HEK293 (cell line): ENCODE measurements around the gene CNTRL.

ENCODE experiments used
- BCL11A ChIP-seq: fragments of 450-650 bp; formaldehyde crosslinking; IDR thresholded peaks from 2 replicates; pipeline ENCODE4 v1.5.1; 2016; ENCODE audit warnings: low read depth, missing biosample characterization, missing genetic modification characterization
- KLF9 ChIP-seq: fragments of 450-650 bp; formaldehyde crosslinking; IDR thresholded peaks from 2 replicates; pipeline ENCODE4 v1.5.1; 2016; ENCODE audit warnings: missing biosample characterization, missing genetic modification characterization, low read depth
- ZNF221 ChIP-seq: fragments of 450-650 bp; formaldehyde crosslinking; IDR thresholded peaks from 2 replicates; pipeline ENCODE4 v1.5.1; 2017; ENCODE audit warnings: missing biosample characterization, missing genetic modification characterization, borderline replicate concordance
- ZNF561 ChIP-seq: fragments of 450-650 bp; IDR thresholded peaks from 2 replicates; pipeline ENCODE4 v1.5.1; 2018; ENCODE audit warnings: missing biosample characterization, missing genetic modification characterization, borderline replicate concordance
- TF ChIP-seq, protein P1 (sequence below): fragments of 450-650 bp; formaldehyde crosslinking; IDR thresholded peaks from 2 replicates; pipeline ENCODE4 v1.5.1; 2016; ENCODE audit warnings: missing biosample characterization, missing genetic modification characterization
- TF ChIP-seq, protein P2 (sequence below): fragments of 450-650 bp; formaldehyde crosslinking; IDR thresholded peaks from 2 replicates; pipeline ENCODE4; 2016; ENCODE audit warnings: missing biosample characterization, missing genetic modification characterization
- TF ChIP-seq, protein P3 (sequence below): fragments of 450-650 bp; formaldehyde crosslinking; IDR thresholded peaks from 2 replicates; pipeline ENCODE4 v1.5.1; 2016; ENCODE audit warnings: missing biosample characterization, missing genetic modification characterization

DNA sequence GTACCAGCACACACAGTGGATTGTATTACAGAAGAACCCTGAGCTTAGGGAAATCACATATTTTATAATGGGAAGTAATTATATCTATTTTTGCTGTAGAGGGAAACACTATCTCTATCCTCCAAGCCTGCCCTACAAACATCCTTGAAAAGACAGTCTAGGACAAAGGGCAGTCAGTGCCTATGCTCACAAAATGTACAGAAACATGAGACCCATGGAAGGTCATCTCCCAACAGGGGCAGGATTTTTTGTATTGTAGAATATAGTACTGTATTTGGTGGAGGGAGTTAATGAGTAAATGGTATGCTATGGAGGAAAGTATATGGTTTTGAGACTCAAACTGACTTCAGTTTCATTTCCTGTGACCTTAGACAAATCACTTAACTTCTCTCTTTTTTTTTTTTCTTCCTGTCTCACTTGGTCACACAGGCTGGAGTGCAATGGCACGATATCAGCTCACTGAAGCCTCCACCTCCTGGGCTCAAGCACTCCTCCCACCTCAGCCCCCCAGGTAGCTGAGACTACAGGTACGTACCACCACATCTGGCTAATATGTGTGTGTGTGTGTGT, 132.7 kb downstream of the CNTRL start:
- TF ChIP-seq BCL11A, result no peak
- TF ChIP-seq ZNF221 (tag by site-specific recombination), result no peak
- TF ChIP-seq KLF9, result no peak
- TF ChIP-seq ZNF561, result no peak
- TF ChIP-seq, protein P1, sequence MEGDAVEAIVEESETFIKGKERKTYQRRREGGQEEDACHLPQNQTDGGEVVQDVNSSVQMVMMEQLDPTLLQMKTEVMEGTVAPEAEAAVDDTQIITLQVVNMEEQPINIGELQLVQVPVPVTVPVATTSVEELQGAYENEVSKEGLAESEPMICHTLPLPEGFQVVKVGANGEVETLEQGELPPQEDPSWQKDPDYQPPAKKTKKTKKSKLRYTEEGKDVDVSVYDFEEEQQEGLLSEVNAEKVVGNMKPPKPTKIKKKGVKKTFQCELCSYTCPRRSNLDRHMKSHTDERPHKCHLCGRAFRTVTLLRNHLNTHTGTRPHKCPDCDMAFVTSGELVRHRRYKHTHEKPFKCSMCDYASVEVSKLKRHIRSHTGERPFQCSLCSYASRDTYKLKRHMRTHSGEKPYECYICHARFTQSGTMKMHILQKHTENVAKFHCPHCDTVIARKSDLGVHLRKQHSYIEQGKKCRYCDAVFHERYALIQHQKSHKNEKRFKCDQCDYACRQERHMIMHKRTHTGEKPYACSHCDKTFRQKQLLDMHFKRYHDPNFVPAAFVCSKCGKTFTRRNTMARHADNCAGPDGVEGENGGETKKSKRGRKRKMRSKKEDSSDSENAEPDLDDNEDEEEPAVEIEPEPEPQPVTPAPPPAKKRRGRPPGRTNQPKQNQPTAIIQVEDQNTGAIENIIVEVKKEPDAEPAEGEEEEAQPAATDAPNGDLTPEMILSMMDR, result no peak
- TF ChIP-seq, protein P2, sequence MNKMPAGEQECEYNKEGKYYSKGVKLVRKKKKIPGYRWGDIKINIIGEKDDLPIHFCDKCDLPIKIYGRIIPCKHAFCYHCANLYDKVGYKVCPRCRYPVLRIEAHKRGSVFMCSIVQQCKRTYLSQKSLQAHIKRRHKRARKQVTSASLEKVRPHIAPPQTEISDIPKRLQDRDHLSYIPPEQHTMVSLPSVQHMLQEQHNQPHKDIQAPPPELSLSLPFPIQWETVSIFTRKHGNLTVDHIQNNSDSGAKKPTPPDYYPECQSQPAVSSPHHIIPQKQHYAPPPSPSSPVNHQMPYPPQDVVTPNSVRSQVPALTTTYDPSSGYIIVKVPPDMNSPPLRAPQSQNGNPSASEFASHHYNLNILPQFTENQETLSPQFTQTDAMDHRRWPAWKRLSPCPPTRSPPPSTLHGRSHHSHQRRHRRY (tag by site-specific recombination), result no peak
- TF ChIP-seq, protein P3, sequence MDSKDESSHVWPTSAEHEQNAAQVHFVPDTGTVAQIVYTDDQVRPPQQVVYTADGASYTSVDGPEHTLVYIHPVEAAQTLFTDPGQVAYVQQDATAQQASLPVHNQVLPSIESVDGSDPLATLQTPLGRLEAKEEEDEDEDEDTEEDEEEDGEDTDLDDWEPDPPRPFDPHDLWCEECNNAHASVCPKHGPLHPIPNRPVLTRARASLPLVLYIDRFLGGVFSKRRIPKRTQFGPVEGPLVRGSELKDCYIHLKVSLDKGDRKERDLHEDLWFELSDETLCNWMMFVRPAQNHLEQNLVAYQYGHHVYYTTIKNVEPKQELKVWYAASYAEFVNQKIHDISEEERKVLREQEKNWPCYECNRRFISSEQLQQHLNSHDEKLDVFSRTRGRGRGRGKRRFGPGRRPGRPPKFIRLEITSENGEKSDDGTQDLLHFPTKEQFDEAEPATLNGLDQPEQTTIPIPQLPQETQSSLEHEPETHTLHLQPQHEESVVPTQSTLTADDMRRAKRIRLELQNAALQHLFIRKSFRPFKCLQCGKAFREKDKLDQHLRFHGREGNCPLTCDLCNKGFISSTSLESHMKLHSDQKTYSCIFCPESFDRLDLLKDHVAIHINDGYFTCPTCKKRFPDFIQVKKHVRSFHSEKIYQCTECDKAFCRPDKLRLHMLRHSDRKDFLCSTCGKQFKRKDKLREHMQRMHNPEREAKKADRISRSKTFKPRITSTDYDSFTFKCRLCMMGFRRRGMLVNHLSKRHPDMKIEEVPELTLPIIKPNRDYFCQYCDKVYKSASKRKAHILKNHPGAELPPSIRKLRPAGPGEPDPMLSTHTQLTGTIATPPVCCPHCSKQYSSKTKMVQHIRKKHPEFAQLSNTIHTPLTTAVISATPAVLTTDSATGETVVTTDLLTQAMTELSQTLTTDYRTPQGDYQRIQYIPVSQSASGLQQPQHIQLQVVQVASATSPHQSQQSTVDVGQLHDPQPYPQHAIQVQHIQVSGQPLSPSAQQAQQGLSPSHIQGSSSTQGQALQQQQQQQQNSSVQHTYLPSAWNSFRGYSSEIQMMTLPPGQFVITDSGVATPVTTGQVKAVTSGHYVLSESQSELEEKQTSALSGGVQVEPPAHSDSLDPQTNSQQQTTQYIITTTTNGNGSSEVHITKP (tag by site-specific recombination), result no peak
